GM18951 (cell line): ENCODE results near the gene PLGRKT.

ENCODE experiments used
- POLR2A ChIP-seq: IDR thresholded peaks from 4 replicates; pipeline ENCODE4 v1.6.1; 2011; ENCODE audit warnings: mild to moderate bottlenecking; ENCODE audit not compliant: insufficient read length, insufficient read depth; ENCODE audit errors: extremely low read depth
- in situ Hi-C: fragments of 300-500 bp; cut with MboI; formaldehyde crosslinking; loops from one replicate; pipeline ENCODE4 v1.12.0; 2022; ENCODE audit warnings: low sequenced_read_pairs, mixed read lengths, inconsistent platforms; ENCODE audit not compliant: unreplicated experiment

PLGRKT gene

GRCh38 chr9:5310851-5311250 lies 126.9 kb downstream of the PLGRKT start:
- in situ Hi-C loops: no loop called here
- TF ChIP-seq POLR2A: no peak
